Measurements from ENCODE around the gene ADGRV1.

ADGRV1 gene

DNA sequence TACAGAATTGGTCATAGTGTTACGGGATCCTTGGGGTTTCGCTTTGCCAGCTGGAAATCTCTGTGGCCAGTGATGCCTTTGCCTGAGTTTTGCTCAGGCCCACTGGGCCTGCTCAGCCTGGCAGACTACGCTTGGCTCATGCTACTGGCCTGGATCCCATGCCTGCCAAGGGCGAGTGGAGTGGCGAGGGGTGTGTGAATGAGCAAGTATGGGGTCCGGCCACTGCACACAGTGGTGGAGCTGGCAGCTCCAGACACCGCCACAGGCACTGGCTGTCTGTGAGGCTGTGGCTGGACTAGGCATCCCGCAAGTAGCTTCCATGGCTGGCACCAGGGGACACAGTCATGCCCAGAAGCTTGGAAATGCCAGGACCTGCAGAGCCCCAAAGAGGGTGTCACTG lies 584.2 kb downstream of the ADGRV1 start:
- Histone ChIP-seq H3K4me3 (ENCODE audit: low read depth in 1 of 2, low read length in 2 of 2) (no peak overlapping the region), H3K27me3 (ENCODE audit: control insufficient read depth in 1 of 2, insufficient read depth in 2 of 2, low read length in 2 of 2) (no peaks in the 10 kb centered on the region), H3K36me3 (ENCODE audit: insufficient read depth, low read length) (no peaks in the 10 kb centered on the region), H3K9me3 (ENCODE audit: low read length) (no peaks in the 10 kb centered on the region), H3K4me1 (ENCODE audit: insufficient read depth, low read length) (peaks cover 27% of the 10 kb centered on the region), H3K9ac (ENCODE audit: low read length) (no peak overlapping the region), H3K27ac (ENCODE audit: low read depth, low read length) (no peak overlapping the region)

DNA sequence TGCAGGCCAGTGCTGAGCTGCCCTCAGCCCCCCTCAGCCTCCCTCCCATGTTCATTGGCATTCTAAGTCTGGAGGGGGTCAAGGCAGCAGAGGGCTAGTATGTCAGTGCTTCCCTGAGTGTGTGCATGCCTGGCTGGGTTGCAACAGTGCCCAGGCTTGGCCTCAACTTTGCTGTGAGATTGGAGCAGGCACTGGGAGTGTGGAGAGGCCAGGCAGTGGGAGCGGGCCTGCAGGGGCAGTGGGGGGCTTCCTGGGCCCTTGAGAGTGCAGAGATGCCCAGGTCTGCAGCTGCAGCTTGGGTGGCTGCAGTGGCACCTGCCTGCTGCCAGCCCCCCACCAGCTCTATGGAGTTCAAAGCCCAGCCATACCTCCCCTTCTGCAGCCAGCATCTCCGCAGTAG lies 585.2 kb downstream of the ADGRV1 start:
- Histone ChIP-seq H3K4me3 (ENCODE audit: low read depth in 1 of 2, low read length in 2 of 2) (no peak overlapping the region), H3K4me1 (ENCODE audit: insufficient read depth, low read length) (peaks cover 27% of the 10 kb centered on the region), H3K27me3 (ENCODE audit: control insufficient read depth in 1 of 2, insufficient read depth in 2 of 2, low read length in 2 of 2) (no peaks in the 10 kb centered on the region), H3K9me3 (ENCODE audit: low read length) (no peaks in the 10 kb centered on the region), H3K36me3 (ENCODE audit: insufficient read depth, low read length) (no peaks in the 10 kb centered on the region), H3K9ac (ENCODE audit: low read length) (no peak overlapping the region), H3K27ac (ENCODE audit: low read depth, low read length) (no peak overlapping the region)

DNA sequence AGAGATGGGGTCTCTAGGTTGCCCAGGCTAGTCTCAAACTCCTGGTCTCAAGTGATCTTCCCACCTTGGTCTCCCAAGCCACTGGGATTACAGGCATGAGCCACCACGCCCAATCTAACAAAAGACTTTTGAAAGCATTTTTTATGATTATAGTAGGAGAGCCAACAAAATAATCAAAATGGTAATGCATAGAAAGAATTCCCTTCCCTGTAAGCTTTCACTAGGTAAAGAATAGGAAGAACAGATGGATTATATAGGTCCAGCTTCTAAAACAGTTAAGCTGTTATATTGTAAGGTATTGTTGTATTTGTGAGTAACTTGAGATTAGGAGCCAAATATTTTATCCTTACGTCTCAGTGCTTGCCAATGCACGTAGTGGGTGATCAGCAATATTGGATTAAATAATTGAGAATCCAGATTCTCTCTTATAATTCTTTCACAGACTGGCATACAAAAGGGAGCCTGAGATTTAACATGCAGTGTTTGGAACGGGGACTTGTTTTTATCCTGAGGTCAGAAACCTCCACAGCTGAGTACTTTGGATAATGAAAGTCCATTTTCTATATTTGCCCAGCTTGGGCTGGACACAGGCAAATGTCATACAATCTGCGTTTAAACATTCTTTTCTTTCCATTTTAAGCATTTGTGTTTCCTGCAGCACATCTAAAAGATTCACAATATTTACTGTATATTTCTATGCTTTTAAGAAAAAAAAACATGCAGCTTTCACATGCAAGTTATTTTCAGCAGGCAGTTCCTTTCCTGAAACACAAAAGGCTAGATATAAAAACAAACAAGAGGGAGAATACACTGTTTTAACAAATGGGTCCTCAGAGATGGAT lies 586.1 kb downstream of the ADGRV1 start:
- no peaks in the 10 kb centered on the region for H3K9me3 ChIP-seq (ENCODE audit: low read length)
- no peak overlapping the region for H3K4me3 ChIP-seq (ENCODE audit: low read depth in 1 of 2, low read length in 2 of 2)
- H3K36me3 ChIP-seq (ENCODE audit: insufficient read depth, low read length) = no peaks in the 10 kb centered on the region
- no peaks in the 10 kb centered on the region for H3K27me3 ChIP-seq (ENCODE audit: control insufficient read depth in 1 of 2, insufficient read depth in 2 of 2, low read length in 2 of 2)
- no peak overlapping the region for H3K9ac ChIP-seq (ENCODE audit: low read length)
- H3K27ac ChIP-seq (ENCODE audit: low read depth, low read length) = no peak overlapping the region
- peaks cover 27% of the 10 kb centered on the region for H3K4me1 ChIP-seq (ENCODE audit: insufficient read depth, low read length)

DNA sequence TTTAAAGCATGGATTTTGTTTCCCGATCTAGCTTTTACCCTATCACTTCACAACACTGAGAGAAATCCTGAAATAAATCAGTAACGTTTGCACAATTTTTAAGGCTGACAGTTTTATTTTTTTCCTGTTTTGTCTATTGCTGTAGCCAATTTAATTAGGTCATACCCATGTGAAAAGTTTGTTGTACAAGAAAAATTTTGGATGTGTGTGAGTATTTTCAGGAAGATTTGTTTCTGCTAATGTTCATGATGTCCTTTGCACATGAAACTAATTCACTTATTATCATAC lies 586.7 kb downstream of the ADGRV1 start:
- H3K36me3 ChIP-seq (ENCODE audit: insufficient read depth, low read length) = no peaks in the 10 kb centered on the region
- no peaks in the 10 kb centered on the region for H3K27me3 ChIP-seq (ENCODE audit: control insufficient read depth in 1 of 2, insufficient read depth in 2 of 2, low read length in 2 of 2)
- no peak overlapping the region for H3K4me3 ChIP-seq (ENCODE audit: low read depth in 1 of 2, low read length in 2 of 2)
- H3K9me3 ChIP-seq (ENCODE audit: low read length) = no peaks in the 10 kb centered on the region
- peaks cover 27% of the 10 kb centered on the region for H3K4me1 ChIP-seq (ENCODE audit: insufficient read depth, low read length)
- H3K9ac ChIP-seq (ENCODE audit: low read length) = no peak overlapping the region
- H3K27ac ChIP-seq (ENCODE audit: low read depth, low read length) = no peak overlapping the region

DNA sequence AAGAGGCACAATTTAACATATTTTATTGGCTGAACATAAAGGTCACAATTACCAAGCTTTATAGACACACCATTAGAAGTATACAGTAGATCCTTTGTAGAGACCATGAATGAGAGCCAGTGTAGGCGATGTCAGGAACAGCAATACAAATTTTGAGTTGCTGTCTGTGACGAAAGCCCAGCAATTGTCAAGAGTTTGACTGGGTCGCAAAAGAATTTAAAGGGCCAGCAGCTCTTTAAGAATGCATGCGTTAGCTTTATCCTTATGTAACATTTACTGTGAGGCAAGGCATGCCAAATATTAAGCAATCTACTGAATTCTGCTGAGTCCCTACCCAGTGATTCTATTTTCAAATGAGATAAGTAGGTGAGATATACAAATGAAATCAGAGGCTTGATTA lies 587.6 kb downstream of the ADGRV1 start:
- H3K9me3 ChIP-seq (ENCODE audit: low read length) = no peaks in the 10 kb centered on the region
- H3K27ac ChIP-seq (ENCODE audit: low read depth, low read length) = no peak overlapping the region
- H3K4me1 ChIP-seq (ENCODE audit: insufficient read depth, low read length) = peaks cover 27% of the 10 kb centered on the region
- H3K4me3 ChIP-seq (ENCODE audit: low read depth in 1 of 2, low read length in 2 of 2) = no peak overlapping the region
- no peak overlapping the region for H3K9ac ChIP-seq (ENCODE audit: low read length)
- H3K27me3 ChIP-seq (ENCODE audit: control insufficient read depth in 1 of 2, insufficient read depth in 2 of 2, low read length in 2 of 2) = no peaks in the 10 kb centered on the region
- H3K36me3 ChIP-seq (ENCODE audit: insufficient read depth, low read length) = no peaks in the 10 kb centered on the region

DNA sequence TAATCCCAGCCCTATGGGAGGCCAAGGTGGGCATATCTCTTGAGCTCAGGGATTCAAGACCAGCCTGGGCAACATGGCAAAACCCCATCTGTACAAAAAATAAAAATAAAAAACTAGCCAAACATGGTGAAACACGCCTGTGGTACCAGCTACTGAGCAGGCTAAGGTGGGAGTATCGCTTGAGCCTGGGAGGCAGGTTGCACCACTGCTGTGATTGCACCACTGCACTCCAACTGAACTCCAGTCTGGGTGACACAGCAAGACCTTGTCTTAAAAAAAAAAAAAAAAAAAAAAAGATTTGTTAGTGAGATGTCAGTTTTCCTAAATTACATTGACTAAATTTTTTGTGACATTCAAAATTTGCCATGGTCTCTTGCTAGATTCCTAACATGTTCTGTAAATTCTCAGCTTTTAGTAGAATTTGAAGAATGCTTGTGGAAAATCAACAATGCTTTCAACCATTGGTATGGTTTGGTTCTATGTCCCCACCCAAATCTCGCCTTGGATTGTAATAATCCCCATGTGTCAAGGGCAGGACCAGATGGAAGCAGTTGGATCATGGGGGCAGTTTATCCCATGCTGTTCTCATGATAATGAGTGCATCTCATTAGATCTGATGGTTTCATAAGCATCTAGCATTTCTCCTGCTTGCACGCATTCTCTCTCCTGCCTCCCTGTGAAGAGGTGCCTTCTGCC lies 588.5 kb downstream of the ADGRV1 start:
- Histone ChIP-seq H3K9me3 (ENCODE audit: low read length) (no peaks in the 10 kb centered on the region), H3K4me1 (ENCODE audit: insufficient read depth, low read length) (peaks cover 31% of the 10 kb centered on the region), H3K27ac (ENCODE audit: low read depth, low read length) (no peak overlapping the region), H3K27me3 (ENCODE audit: control insufficient read depth in 1 of 2, insufficient read depth in 2 of 2, low read length in 2 of 2) (no peaks in the 10 kb centered on the region), H3K9ac (ENCODE audit: low read length) (no peak overlapping the region), H3K4me3 (ENCODE audit: low read depth in 1 of 2, low read length in 2 of 2) (no peak overlapping the region), H3K36me3 (ENCODE audit: insufficient read depth, low read length) (no peaks in the 10 kb centered on the region)

DNA sequence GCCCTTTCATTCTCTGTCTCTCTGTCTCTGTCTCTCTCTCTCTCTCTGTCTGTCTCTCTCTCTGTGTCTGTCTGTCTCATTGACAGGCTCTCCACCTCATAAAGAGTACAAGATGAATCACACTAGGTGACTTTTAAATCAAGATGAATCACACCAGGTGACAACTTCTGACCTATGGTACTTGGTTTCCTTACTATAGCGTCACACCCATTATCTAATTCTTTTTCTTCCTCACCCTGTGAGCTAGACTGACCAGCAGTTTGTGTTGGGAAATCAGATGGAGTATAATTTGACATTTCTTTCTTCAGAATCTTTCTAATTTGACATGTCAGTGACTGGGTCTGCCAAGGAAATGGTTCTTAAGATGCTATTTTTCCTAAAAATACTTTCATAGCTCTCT lies 591.6 kb downstream of the ADGRV1 start:
- Histone ChIP-seq H3K9me3 (ENCODE audit: low read length) (no peaks in the 10 kb centered on the region), H3K27ac (ENCODE audit: low read depth, low read length) (no peak overlapping the region)

DNA sequence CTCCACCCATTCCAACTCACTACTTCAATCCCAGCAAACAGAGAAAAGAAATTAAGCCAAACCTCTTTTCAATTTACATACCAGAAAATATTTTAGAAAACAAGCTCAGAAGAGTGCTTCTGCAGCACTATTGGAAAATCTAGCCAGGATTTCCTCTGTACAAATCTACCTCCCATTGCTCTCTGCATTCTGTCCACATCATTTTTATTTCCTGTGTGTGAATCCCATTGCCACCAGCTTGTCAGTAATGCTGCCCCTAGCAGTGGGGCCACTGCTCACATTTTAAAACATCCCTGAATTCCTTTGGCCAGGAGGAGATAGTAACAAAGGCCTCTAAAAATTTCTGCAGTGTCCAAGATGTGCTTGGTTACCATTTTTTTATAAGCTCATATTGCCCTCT lies 592.0 kb downstream of the ADGRV1 start:
- Histone ChIP-seq H3K27ac (ENCODE audit: low read depth, low read length) (no peak overlapping the region), H3K9ac (ENCODE audit: low read length) (no peak overlapping the region), H3K9me3 (ENCODE audit: low read length) (no peaks in the 10 kb centered on the region), H3K4me1 (ENCODE audit: insufficient read depth, low read length) (peaks cover 12% of the 10 kb centered on the region), H3K27me3 (ENCODE audit: control insufficient read depth in 1 of 2, insufficient read depth in 2 of 2, low read length in 2 of 2) (no peaks in the 10 kb centered on the region), H3K4me3 (ENCODE audit: low read depth in 1 of 2, low read length in 2 of 2) (no peak overlapping the region), H3K36me3 (ENCODE audit: insufficient read depth, low read length) (no peaks in the 10 kb centered on the region)

More for the DNA sequence above, 591.6 kb downstream of the ADGRV1 start:
- Histone ChIP-seq H3K27me3 (ENCODE audit: control insufficient read depth in 1 of 2, insufficient read depth in 2 of 2, low read length in 2 of 2) (no peaks in the 10 kb centered on the region), H3K4me1 (ENCODE audit: insufficient read depth, low read length) (peaks cover 16% of the 10 kb centered on the region), H3K36me3 (ENCODE audit: insufficient read depth, low read length) (no peaks in the 10 kb centered on the region), H3K4me3 (ENCODE audit: low read depth in 1 of 2, low read length in 2 of 2) (no peak overlapping the region), H3K9ac (ENCODE audit: low read length) (no peak overlapping the region)

DNA sequence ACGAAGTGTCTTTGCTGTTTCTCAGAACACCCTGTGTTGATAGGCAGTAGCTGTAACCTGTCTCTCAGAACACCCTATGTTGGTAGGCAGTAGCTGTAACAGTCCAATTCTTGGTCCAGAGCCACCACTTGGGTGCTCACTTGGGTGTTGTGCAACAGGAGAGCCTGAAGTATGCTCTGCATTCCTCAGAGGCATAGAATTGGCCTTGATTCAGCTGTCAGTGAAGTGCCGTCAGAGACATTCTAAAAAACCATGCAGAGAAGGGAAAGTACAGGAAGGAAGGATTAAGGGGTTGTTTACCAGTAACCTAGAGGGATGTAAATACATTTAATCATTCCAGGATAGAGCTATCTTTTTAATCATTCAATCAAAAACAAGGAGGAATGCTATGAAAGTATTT lies 593.4 kb downstream of the ADGRV1 start:
- no peak overlapping the region for H3K9ac ChIP-seq (ENCODE audit: low read length)
- H3K4me1 ChIP-seq (ENCODE audit: insufficient read depth, low read length) = peaks cover 10% of the 10 kb centered on the region
- no peaks in the 10 kb centered on the region for H3K9me3 ChIP-seq (ENCODE audit: low read length)
- no peaks in the 10 kb centered on the region for H3K27me3 ChIP-seq (ENCODE audit: control insufficient read depth in 1 of 2, insufficient read depth in 2 of 2, low read length in 2 of 2)
- H3K4me3 ChIP-seq (ENCODE audit: low read depth in 1 of 2, low read length in 2 of 2) = no peak overlapping the region
- no peak overlapping the region for H3K27ac ChIP-seq (ENCODE audit: low read depth, low read length)
- no peaks in the 10 kb centered on the region for H3K36me3 ChIP-seq (ENCODE audit: insufficient read depth, low read length)

DNA sequence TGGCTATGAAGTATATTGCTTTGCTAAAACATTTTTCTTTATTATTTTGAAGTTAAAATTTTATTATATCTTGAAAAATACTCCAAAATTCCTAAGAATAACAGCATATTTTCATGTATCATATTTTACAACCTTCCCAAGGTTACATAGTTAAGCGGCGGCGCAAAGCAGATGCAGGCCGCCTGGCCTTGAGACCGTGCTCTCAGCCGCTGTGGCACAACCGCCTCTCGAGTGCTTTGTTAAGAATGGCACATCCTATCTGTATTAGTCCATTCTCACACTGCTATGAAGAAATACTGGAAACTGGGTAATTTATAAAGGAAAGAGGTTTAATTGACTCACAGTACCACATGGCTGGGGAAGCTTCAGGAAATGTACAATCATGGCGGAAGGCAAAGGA lies 595.7 kb downstream of the ADGRV1 start:
- H3K9me3 ChIP-seq (ENCODE audit: low read length) = no peaks in the 10 kb centered on the region
- no peak overlapping the region for H3K9ac ChIP-seq (ENCODE audit: low read length)
- H3K27ac ChIP-seq (ENCODE audit: low read depth, low read length) = no peak overlapping the region
- peaks cover 10% of the 10 kb centered on the region for H3K4me1 ChIP-seq (ENCODE audit: insufficient read depth, low read length)
- no peaks in the 10 kb centered on the region for H3K36me3 ChIP-seq (ENCODE audit: insufficient read depth, low read length)
- no peaks in the 10 kb centered on the region for H3K27me3 ChIP-seq (ENCODE audit: control insufficient read depth in 1 of 2, insufficient read depth in 2 of 2, low read length in 2 of 2)
- no peak overlapping the region for H3K4me3 ChIP-seq (ENCODE audit: low read depth in 1 of 2, low read length in 2 of 2)

DNA sequence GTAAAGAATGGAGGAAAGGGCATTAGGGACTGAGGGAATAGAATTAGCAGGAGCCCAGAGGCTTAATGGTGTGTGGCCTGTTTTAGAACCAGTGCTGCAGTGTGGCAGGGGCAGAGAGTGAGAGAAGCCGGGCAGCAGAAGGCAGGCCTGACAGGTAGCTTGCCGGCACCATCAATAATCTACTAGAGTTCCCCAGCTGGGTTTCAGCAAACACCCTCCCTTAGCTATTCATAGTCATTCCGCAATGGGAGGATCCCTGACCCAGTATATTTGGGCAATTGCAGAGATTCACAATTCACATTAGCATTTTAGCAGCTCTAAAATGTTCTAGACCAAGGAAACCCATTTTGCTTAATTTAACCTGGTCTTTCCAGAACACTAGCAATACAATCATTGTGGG lies 596.7 kb downstream of the ADGRV1 start:
- H3K9me3 ChIP-seq (ENCODE audit: low read length) = no peaks in the 10 kb centered on the region
- H3K27me3 ChIP-seq (ENCODE audit: control insufficient read depth in 1 of 2, insufficient read depth in 2 of 2, low read length in 2 of 2) = no peaks in the 10 kb centered on the region
- H3K4me3 ChIP-seq (ENCODE audit: low read depth in 1 of 2, low read length in 2 of 2) = no peak overlapping the region
- H3K27ac ChIP-seq (ENCODE audit: low read depth, low read length) = no peak overlapping the region
- H3K4me1 ChIP-seq (ENCODE audit: insufficient read depth, low read length) = peaks cover 10% of the 10 kb centered on the region
- no peak overlapping the region for H3K9ac ChIP-seq (ENCODE audit: low read length)
- H3K36me3 ChIP-seq (ENCODE audit: insufficient read depth, low read length) = no peaks in the 10 kb centered on the region

DNA sequence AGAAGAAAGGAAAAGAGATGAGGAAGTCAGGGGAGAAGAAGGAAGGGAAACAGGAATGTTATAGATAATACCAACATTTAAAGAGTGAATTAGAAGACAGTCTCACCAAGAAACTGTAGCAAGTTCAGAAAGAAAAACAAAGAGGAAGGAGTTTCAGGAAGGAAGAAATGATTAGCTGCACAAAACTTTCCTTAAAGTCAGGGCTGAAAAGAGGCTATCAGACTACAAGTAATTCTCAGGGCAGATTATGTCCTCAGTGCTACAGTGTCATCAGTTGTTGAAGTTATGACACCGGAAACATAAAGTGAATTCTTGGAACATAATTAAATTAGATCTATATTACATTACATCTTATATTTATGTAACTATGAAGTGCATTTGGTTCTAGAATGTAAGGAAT lies 597.6 kb downstream of the ADGRV1 start:
- Histone ChIP-seq H3K4me3 (ENCODE audit: low read depth in 1 of 2, low read length in 2 of 2) (no peak overlapping the region), H3K27me3 (ENCODE audit: control insufficient read depth in 1 of 2, insufficient read depth in 2 of 2, low read length in 2 of 2) (no peaks in the 10 kb centered on the region), H3K9me3 (ENCODE audit: low read length) (no peaks in the 10 kb centered on the region), H3K27ac (ENCODE audit: low read depth, low read length) (no peak overlapping the region), H3K4me1 (ENCODE audit: insufficient read depth, low read length) (peaks cover 10% of the 10 kb centered on the region), H3K36me3 (ENCODE audit: insufficient read depth, low read length) (no peaks in the 10 kb centered on the region), H3K9ac (ENCODE audit: low read length) (no peak overlapping the region)

Data from muscle layer of colon (tissue), 2 donors.